Skeletal muscle cell (primary cell): Measurements from ENCODE around the gene ANKRD40.

ENCODE experiments used
- DNase-seq: peaks from one replicate; pipeline ENCODE4 v3.0.0-alpha.2; 2010; ENCODE audit warnings: low read depth
- H3K4me3 ChIP-seq: 2 replicates; pipeline ENCODE4 v1.5.1; 2011; ENCODE audit warnings: low read depth, mild to moderate bottlenecking, control low read depth, low read length, moderate library complexity

Gene ANKRD40

GRCh38 chr17:50660042-50660886, 47.5 kb downstream of the ANKRD40 start:
- no peak for DNase-seq
- no peak overlapping the region for H3K4me3 ChIP-seq

GRCh38 chr17:50659179-50659578, 48.5 kb downstream of the ANKRD40 start:
- H3K4me3 ChIP-seq = no peak overlapping the region
- DNase-seq = no peak

GRCh38 chr17:50658616-50659015, 49.1 kb downstream of the ANKRD40 start:
- no peak for DNase-seq
- no peak overlapping the region for H3K4me3 ChIP-seq

GRCh38 chr17:50657627-50658026, 50.1 kb downstream of the ANKRD40 start:
- no peak overlapping the region for H3K4me3 ChIP-seq
- DNase-seq = no peak

GRCh38 chr17:50657054-50657453, 50.7 kb downstream of the ANKRD40 start:
- H3K4me3 ChIP-seq = no peak overlapping the region
- no peak for DNase-seq

- no peak overlapping the region for H3K4me3 ChIP-seq
- no peak for DNase-seq
Measured at GRCh38 chr17:50656509-50656908, 51.2 kb downstream of the ANKRD40 start.

- H3K4me3 ChIP-seq = no peak overlapping the region
- no peak for DNase-seq
Measured at GRCh38 chr17:50653738-50654137, 54.0 kb downstream of the ANKRD40 start.

GRCh38 chr17:50651661-50652060, 56.1 kb downstream of the ANKRD40 start:
- no peak for DNase-seq
- H3K4me3 ChIP-seq = no peak overlapping the region

DNA sequence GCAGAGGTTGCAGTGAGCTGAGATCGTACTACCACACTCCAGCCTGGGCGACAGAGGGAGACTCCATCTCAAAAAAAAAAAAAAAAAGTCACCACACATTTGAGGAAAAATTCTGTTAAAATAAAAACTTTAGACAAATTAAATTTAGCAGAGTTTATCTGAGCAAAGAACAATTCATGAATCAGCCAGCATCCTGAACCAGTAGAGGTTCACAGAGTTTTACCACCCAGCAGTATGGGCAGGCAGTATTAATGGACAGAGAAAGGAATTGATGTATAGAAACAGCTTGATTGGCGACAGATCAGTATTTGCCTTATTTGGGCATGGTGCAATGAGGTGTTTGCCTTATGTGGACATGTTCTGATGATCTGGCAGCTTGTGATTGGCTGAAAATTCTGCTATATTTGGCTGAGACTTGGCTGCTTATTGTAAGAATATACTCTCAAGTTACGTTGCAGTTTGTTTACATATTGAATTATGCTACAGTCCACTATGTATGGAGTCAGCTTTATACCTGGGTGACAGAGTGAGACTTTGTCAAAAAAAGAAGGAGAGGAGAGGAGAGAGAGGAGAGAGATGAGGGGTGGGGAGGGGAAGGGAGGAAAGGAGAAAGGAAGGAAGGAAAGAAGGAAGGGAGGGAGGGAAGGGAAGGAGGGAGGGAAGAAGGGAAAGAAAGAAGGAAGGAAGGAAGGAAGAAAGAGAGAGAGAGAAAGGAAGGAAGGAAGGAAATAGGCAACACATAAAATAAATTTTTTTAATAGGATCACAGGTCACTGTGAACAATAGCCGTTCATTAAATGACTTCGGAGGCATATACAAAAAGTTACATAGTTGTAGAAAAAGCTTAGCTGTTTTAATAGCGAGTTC, 58.4 kb downstream of the ANKRD40 start:
- no peak overlapping the region for H3K4me3 ChIP-seq
- DNase-seq = no peak

DNA sequence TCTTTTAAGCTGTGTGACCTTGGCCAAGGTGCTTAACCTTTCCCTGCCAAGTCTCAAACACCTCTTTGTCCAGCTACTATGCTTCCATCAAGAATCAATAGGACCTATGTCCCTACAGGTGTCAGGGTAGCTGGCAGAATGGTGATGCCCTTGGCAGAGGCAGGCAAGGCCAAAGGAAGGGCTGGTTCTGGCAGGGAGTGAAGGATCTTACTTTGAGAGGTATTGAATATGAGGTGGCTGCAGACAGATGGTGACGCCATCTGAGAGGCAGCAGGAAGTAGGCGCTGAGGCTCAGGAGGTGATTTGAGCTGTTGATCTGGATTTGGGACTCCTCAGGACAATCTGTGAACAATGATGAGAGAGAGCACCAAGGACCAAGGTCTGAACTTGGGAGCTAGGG, 60.5 kb downstream of the ANKRD40 start:
- DNase-seq = no peak
- no peak overlapping the region for H3K4me3 ChIP-seq

- no peak overlapping the region for H3K4me3 ChIP-seq
- no peak for DNase-seq
Measured at GRCh38 chr17:50645748-50646682, 61.7 kb downstream of the ANKRD40 start.
